ENCODE data around the gene RNF34.

The RNF34 gene

GRCh38 chr12:121428883-121429282 is 29.0 kb downstream of the RNF34 start:
- Histone ChIP-seq H3K27ac (ENCODE audit: low read depth, low read length) (no peak overlapping the region), H3K36me3 (ENCODE audit: low read length) (peaks cover 45% of the 10 kb centered on the region)
- no peak for TF ChIP-seq EZH2phosphoT487 (conservative IDR thresholded peaks at IDR 0.05; ENCODE audit: low read length)
- TF ChIP-seq, protein P1, sequence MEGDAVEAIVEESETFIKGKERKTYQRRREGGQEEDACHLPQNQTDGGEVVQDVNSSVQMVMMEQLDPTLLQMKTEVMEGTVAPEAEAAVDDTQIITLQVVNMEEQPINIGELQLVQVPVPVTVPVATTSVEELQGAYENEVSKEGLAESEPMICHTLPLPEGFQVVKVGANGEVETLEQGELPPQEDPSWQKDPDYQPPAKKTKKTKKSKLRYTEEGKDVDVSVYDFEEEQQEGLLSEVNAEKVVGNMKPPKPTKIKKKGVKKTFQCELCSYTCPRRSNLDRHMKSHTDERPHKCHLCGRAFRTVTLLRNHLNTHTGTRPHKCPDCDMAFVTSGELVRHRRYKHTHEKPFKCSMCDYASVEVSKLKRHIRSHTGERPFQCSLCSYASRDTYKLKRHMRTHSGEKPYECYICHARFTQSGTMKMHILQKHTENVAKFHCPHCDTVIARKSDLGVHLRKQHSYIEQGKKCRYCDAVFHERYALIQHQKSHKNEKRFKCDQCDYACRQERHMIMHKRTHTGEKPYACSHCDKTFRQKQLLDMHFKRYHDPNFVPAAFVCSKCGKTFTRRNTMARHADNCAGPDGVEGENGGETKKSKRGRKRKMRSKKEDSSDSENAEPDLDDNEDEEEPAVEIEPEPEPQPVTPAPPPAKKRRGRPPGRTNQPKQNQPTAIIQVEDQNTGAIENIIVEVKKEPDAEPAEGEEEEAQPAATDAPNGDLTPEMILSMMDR (IDR thresholded peaks at IDR 0.05; ENCODE audit: insufficient read depth, low read length, poor library complexity, severe bottlenecking), result no peak

GRCh38 chr12:121430833-121431415 is 31.0 kb downstream of the RNF34 start:
- no peak overlapping the region for H3K9ac ChIP-seq (ENCODE audit: low read length)
- peaks cover 34% of the 10 kb centered on the region for H3F3A ChIP-seq (ENCODE audit: insufficient read depth)
- H3K27ac ChIP-seq (ENCODE audit: low read depth, low read length), result no peak overlapping the region
- TF ChIP-seq EZH2phosphoT487 (conservative IDR thresholded peaks at IDR 0.05; ENCODE audit: low read length), result no peak
- TF ChIP-seq, protein P1 (IDR thresholded peaks at IDR 0.05; ENCODE audit: insufficient read depth, low read length, poor library complexity, severe bottlenecking), result no peak
- H3K27me3 ChIP-seq (ENCODE audit: low read length), result no peaks in the 10 kb centered on the region
- no peaks in the 10 kb centered on the region for H4K20me1 ChIP-seq (ENCODE audit: low read depth, low read length)
- no peak overlapping the region for H2AFZ ChIP-seq (ENCODE audit: low read depth, low read length, severe bottlenecking)
- H3K9me3 ChIP-seq (ENCODE audit: insufficient read depth, low read length), result no peaks in the 10 kb centered on the region
- no peaks in the 10 kb centered on the region for H3K9me2 ChIP-seq (replicated peaks; ENCODE audit: insufficient read depth, low read length)
- peaks cover 4% of the 10 kb centered on the region; the same call in 1 of the 2 replicates for H3K79me2 ChIP-seq (ENCODE audit: insufficient read depth, low read length)
- no peak overlapping the region for H3K4me3 ChIP-seq (ENCODE audit: insufficient read depth, low read length, poor library complexity, severe bottlenecking)
- no peak overlapping the region for H3K4me2 ChIP-seq (ENCODE audit: low read depth, low read length, poor library complexity, severe bottlenecking)
- H3K36me3 ChIP-seq (ENCODE audit: low read length), result peaks cover 40% of the 10 kb centered on the region

More at GRCh38 chr12:121428883-121429282, 29.0 kb downstream of the RNF34 start:
- Histone ChIP-seq H3K4me3 (ENCODE audit: insufficient read depth, low read length, poor library complexity, severe bottlenecking) (no peak overlapping the region), H3K9me2 (replicated peaks; ENCODE audit: insufficient read depth, low read length) (no peaks in the 10 kb centered on the region), H3K79me2 (ENCODE audit: insufficient read depth, low read length) (peaks cover 4% of the 10 kb centered on the region; the same call in 1 of the 2 replicates), H3F3A (ENCODE audit: insufficient read depth) (peaks cover 52% of the 10 kb centered on the region), H3K27me3 (ENCODE audit: low read length) (no peaks in the 10 kb centered on the region), H3K4me2 (ENCODE audit: low read depth, low read length, poor library complexity, severe bottlenecking) (no peak overlapping the region), H4K20me1 (ENCODE audit: low read depth, low read length) (no peaks in the 10 kb centered on the region), H2AFZ (ENCODE audit: low read depth, low read length, severe bottlenecking) (no peak overlapping the region), H3K9ac (ENCODE audit: low read length) (no peak overlapping the region), H3K9me3 (ENCODE audit: insufficient read depth, low read length) (no peaks in the 10 kb centered on the region)

- H3K27ac ChIP-seq (ENCODE audit: low read depth, low read length), result no peak overlapping the region
- H3K4me2 ChIP-seq (ENCODE audit: low read depth, low read length, poor library complexity, severe bottlenecking), result no peak overlapping the region
- H3K27me3 ChIP-seq (ENCODE audit: low read length), result no peaks in the 10 kb centered on the region
- no peaks in the 10 kb centered on the region for H4K20me1 ChIP-seq (ENCODE audit: low read depth, low read length)
- H3K9me2 ChIP-seq (replicated peaks; ENCODE audit: insufficient read depth, low read length), result no peaks in the 10 kb centered on the region
- 0 out of 2 replicates have a peak, but pooled peaks cover 7% of the 10 kb centered on the region for H3K9me3 ChIP-seq (ENCODE audit: insufficient read depth, low read length)
- H3F3A ChIP-seq (ENCODE audit: insufficient read depth), result peaks cover 25% of the 10 kb centered on the region; the same call in 1 of the 2 replicates
- no peak overlapping the region for H2AFZ ChIP-seq (ENCODE audit: low read depth, low read length, severe bottlenecking)
- no peaks in the 10 kb centered on the region for H3K79me2 ChIP-seq (ENCODE audit: insufficient read depth, low read length)
- no peak overlapping the region for H3K4me3 ChIP-seq (ENCODE audit: insufficient read depth, low read length, poor library complexity, severe bottlenecking)
- peaks cover 44% of the 10 kb centered on the region for H3K36me3 ChIP-seq (ENCODE audit: low read length)
- TF ChIP-seq, protein P1 (IDR thresholded peaks at IDR 0.05; ENCODE audit: insufficient read depth, low read length, poor library complexity, severe bottlenecking), result no peak
- TF ChIP-seq EZH2phosphoT487 (conservative IDR thresholded peaks at IDR 0.05; ENCODE audit: low read length), result no peak
- H3K9ac ChIP-seq (ENCODE audit: low read length), result no peak overlapping the region
Observed at GRCh38 chr12:121432740-121433480, 33.0 kb downstream of the RNF34 start.

Measured in SU-DHL-6 (cell line).